A673 (cell line): ENCODE data around the gene CACNG4. TPM values are rescaled to one million over a fixed set of nuclear protein-coding genes. Genes with fewer than 3 reads are reported as not detected.

Experiments used
- BruUV-seq: library from RNA; stranded (reverse); fragments of 400-500 nt; replicated peaks from 2 replicates; lab custom pipeline; 2021; lab: Mats Ljungman, UMichigan
- CTCF ChIA-PET: fragments of 300-600 bp; sonication (Branson Sonifier 250); formaldehyde crosslinking; loops from one replicate; lab custom pipeline; 2022; ENCODE audit warnings: antibody characterized with exemption; lab: Charles Lee
- POLR2A ChIA-PET: fragments of 300-600 bp; sonication (Branson Sonifier 250); formaldehyde crosslinking; loops from one replicate; lab custom pipeline; 2022; ENCODE audit warnings: antibody characterized with exemption; ENCODE audit not compliant: low non-redundant PET; lab: Charles Lee
- DNase-seq: peaks from one replicate; pipeline ENCODE4 v3.0.0-alpha.2; 2015; ENCODE audit warnings: low spot score
- H3K27ac ChIP-seq: fragments of 200-600 bp; sonication (generic); 2 replicates; pipeline ENCODE4 v1.5.1; 2016; ENCODE audit warnings: mixed run types, low read depth, mild to moderate bottlenecking, mixed read lengths, antibody characterized with exemption, low read length; ENCODE audit not compliant: poor library complexity, severe bottlenecking
- H3K27me3 ChIP-seq: fragments of 200-600 bp; sonication (generic); replicated peaks from 2 replicates; pipeline ENCODE4 v1.6.1; 2017; ENCODE audit warnings: mixed run types, low read depth, mild to moderate bottlenecking, mixed read lengths, antibody characterized with exemption, low read length; ENCODE audit not compliant: insufficient read depth, poor library complexity
- H3K36me3 ChIP-seq: fragments of 200-600 bp; sonication (generic); 2 replicates; pipeline ENCODE4 v1.6.1; 2016; ENCODE audit warnings: mixed run types, mild to moderate bottlenecking, mixed read lengths, antibody characterized with exemption, low read length; ENCODE audit not compliant: insufficient read depth, poor library complexity, severe bottlenecking
- H3K4me1 ChIP-seq: fragments of 200-600 bp; sonication (generic); 2 replicates; pipeline ENCODE4 v1.6.1; 2017; ENCODE audit warnings: mixed run types, mild to moderate bottlenecking, mixed read lengths, antibody characterized with exemption, low read length; ENCODE audit not compliant: insufficient read depth, poor library complexity, severe bottlenecking
- H3K4me3 ChIP-seq: fragments of 200-600 bp; sonication (generic); 2 replicates; pipeline ENCODE4 v1.5.1; 2016; ENCODE audit warnings: low read depth, mixed run types, mild to moderate bottlenecking, mixed read lengths, low read length; ENCODE audit not compliant: poor library complexity, severe bottlenecking
- H3K9me3 ChIP-seq: fragments of 200-600 bp; sonication (generic); 2 replicates; pipeline ENCODE4 v1.6.1; 2016; ENCODE audit warnings: mixed run types, low read depth, mild to moderate bottlenecking, mixed read lengths, antibody characterized with exemption, low read length; ENCODE audit not compliant: poor library complexity, severe bottlenecking
- CTCF ChIP-seq: fragments of 300-800, 200-600 bp; sonication (generic); conservative IDR thresholded peaks from 2 replicates; pipeline ENCODE4 v1.5.1; 2017; ENCODE audit warnings: low read depth, mild to moderate bottlenecking, antibody characterized with exemption, low read length, moderate library complexity, mixed read lengths
- EZH2 ChIP-seq: fragments of 200-600 bp; sonication (generic); IDR thresholded peaks from 2 replicates; pipeline ENCODE4 v1.6.1; 2017; ENCODE audit warnings: borderline replicate concordance, low read depth, mild to moderate bottlenecking, mixed read lengths, antibody characterized with exemption, low read length; ENCODE audit not compliant: poor library complexity, severe bottlenecking
- intact Hi-C: fragments of 100-400 bp; cut with micrococcal nuclease; formaldehyde crosslinking; loops from one replicate; pipeline ENCODE4 v1.10.0; 2022; ENCODE audit not compliant: unreplicated experiment
- total RNA-seq: library from RNA; stranded (reverse); gene quantifications from 2 replicates; pipeline ENCODE4 v1.2.3, GENCODE V29; 2021

CACNG4 gene
- total RNA-seq, 1 experiment from 2014 or later, result 9.7 TPM

- ChIA-PET CTCF (no interaction called here), POLR2A (no interaction called here)
- no peaks in the 10 kb centered on the region for H3K4me1 ChIP-seq
- no peaks in the 10 kb centered on the region for H3K36me3 ChIP-seq
- TF ChIP-seq CTCF, result no peak
- TF ChIP-seq EZH2, result no peak
- BruUV-seq, result no TSS peak
- H3K27me3 ChIP-seq, result no peaks in the 10 kb centered on the region
- H3K27ac ChIP-seq, result no peak overlapping the region
- DNase-seq, result no peak
- no peaks in the 10 kb centered on the region for H3K9me3 ChIP-seq
- no peak overlapping the region for H3K4me3 ChIP-seq
- intact Hi-C loops, result no loop called here
Measured at GRCh38 chr17:67008101-67008500, 43.6 kb downstream of the CACNG4 start.

- Histone ChIP-seq H3K4me1 (no peaks in the 10 kb centered on the region), H3K4me3 (no peak overlapping the region), H3K27me3 (no peaks in the 10 kb centered on the region), H3K27ac (no peak overlapping the region), H3K9me3 (no peaks in the 10 kb centered on the region), H3K36me3 (no peaks in the 10 kb centered on the region)
- no peak for TF ChIP-seq CTCF
- TF ChIP-seq EZH2, result no peak
- intact Hi-C loops, result no loop called here
- no TSS peak for BruUV-seq
- DNase-seq, result no peak
- CTCF ChIA-PET, result no interaction called here
- POLR2A ChIA-PET, result no interaction called here
Measured at GRCh38 chr17:67011527-67012175, 47.1 kb downstream of the CACNG4 start.

- no peaks in the 10 kb centered on the region for H3K36me3 ChIP-seq
- no peaks in the 10 kb centered on the region for H3K9me3 ChIP-seq
- H3K4me3 ChIP-seq, result no peak overlapping the region
- BruUV-seq, result no TSS peak
- no peaks in the 10 kb centered on the region for H3K27me3 ChIP-seq
- TF ChIP-seq CTCF (no peak), EZH2 (no peak)
- no peaks in the 10 kb centered on the region for H3K4me1 ChIP-seq
- DNase-seq, result no peak
- ChIA-PET POLR2A (no interaction called here), CTCF (no interaction called here)
- intact Hi-C loops, result no loop called here
- H3K27ac ChIP-seq, result no peak overlapping the region
Measured at GRCh38 chr17:67013891-67014290, 49.4 kb downstream of the CACNG4 start.
